Measurements from ENCODE around the gene LFNG.
"Not testable (repeated sequence)": the region's sequence is repeated elsewhere in the genome, so short reads cannot be mapped to it uniquely, and the experiment has no call there.

Gene LFNG

GRCh38 chr7:2530071-2530987 is 10.8 kb downstream of the LFNG start:
- DNase-seq (ENCODE audit: low read depth): peak; percentile 65

GRCh38 chr7:2530994-2531795 is 11.6 kb downstream of the LFNG start:
- DNase-seq (ENCODE audit: low read depth): not testable (repeated sequence)

- not testable (repeated sequence) for DNase-seq (ENCODE audit: low read depth)
Measured at GRCh38 chr7:2531796-2532110, 12.2 kb downstream of the LFNG start.

- not testable (repeated sequence) for DNase-seq (ENCODE audit: low read depth)
Measured at GRCh38 chr7:2532199-2532772, 12.7 kb downstream of the LFNG start.

DNA sequence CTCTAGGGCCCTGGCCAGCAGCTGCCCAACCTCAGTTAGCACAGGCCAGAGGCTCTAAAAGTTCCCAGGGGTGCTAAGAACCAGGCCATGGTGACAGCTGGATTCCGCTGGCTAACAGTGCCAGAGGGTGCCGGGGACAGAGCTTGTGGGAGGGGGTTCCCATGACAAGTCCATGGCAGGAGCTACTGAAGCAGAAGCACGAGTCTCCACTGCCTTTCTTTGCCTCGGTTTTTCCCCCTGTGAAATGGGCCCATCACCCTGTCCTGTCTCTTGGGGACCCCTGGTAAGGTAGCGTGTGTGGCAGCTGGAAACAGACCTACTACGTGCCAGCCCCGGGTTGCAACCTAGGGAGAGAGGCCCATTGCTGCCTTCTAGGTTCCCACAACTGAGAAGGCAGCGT is 13.2 kb downstream of the LFNG start:
- not testable (repeated sequence) for DNase-seq (ENCODE audit: low read depth)

- not testable (repeated sequence) for DNase-seq (ENCODE audit: low read depth)
Measured at GRCh38 chr7:2533566-2533965, 14.0 kb downstream of the LFNG start.

GRCh38 chr7:2534214-2534613 is 14.6 kb downstream of the LFNG start:
- not testable (repeated sequence) for DNase-seq (ENCODE audit: low read depth)

GRCh38 chr7:2535872-2536627 is 16.5 kb downstream of the LFNG start:
- DNase-seq (ENCODE audit: low read depth): not testable (repeated sequence)

- DNase-seq (ENCODE audit: low read depth): no peak
Measured at GRCh38 chr7:2537981-2538851, 18.6 kb downstream of the LFNG start.

GRCh38 chr7:2539031-2539911 is 19.7 kb downstream of the LFNG start:
- no peak for DNase-seq (ENCODE audit: low read depth)

DNA sequence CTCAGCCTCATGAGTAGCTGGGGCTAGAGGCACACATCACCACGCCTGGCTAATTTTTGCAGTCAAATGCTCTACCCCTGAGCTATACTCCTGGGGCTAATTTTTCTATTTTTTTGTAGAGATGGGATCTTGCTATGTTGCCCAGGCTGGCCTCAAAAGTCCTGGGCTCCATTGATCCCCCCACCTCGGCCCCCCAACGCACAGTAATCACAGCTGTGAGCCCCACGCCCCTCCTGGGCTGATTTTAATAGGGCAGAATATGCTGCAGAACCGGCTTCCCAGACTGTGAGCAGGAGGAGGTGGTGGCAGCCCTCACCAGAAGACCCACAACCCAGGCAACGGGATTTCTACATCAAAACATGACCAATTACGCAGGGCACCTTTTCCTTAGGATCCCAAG is 20.6 kb downstream of the LFNG start:
- DNase-seq (ENCODE audit: low read depth): no peak

DNA sequence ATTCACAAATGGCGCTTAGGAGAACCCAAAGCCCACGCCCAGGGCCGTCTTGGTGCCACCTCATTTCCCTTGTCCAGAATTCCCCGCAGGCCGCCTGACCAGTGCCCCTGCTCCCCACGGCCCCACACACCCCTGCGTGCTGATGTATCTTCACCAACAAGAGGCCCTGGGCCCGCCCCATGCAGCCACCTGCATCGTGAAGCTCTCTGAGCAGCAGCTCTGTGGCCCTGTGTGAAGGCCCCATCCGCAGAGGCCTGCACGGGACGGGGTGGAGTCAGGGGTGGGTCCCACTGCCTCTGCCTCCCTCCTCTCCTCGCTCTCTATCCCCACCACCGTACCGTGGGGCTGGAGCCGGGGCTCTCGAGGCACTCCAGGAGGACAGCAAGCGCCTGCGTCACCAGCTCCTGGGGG is 21.1 kb downstream of the LFNG start:
- no peak for DNase-seq (ENCODE audit: low read depth)

DNA sequence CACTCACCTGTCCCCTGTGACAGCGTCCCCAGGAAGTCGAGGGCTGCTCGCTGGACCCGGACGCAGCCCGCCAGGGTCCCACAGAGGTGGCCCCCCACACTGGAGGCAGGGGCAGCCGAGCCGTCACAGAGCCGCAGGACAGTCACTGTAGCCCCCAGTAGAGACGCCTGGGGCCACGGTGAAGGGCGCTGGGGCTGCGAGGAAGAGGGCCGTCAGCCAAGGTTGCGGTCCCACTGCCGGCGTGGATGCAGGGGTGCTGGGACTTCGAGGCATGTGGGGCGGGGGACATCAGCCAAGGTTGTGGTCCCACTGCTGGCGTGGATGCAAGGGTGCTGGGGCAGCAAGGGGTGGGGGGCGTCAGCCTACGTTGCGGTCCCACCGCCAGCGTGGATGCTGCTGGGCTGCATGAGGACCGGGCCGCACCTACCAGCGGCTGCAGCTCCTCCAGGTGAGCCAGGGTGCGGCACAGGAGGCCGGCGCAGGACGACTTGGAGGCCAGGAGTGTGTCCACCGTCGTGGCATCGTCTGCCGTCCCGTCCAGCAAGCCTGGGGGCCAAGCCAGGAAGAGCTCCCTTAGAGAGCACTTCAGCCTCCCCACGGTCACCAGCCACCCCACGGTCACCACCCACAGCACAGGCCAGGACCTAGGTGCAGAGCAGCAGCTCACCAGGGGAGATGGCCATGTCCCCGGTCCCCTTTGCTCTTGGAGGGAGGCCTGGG is 21.9 kb downstream of the LFNG start:
- no peak for DNase-seq (ENCODE audit: low read depth)

- no peak for DNase-seq (ENCODE audit: low read depth)
Measured at GRCh38 chr7:2542011-2542915, 22.7 kb downstream of the LFNG start.

GRCh38 chr7:2542916-2543871 is 23.6 kb downstream of the LFNG start:
- DNase-seq (ENCODE audit: low read depth): no peak

GRCh38 chr7:2544541-2545188 is 25.1 kb downstream of the LFNG start:
- no peak for DNase-seq (ENCODE audit: low read depth)
